Fibroblast of skin of scalp (primary cell): Measurements from ENCODE around the gene NEMP1.

Source experiments
- DNase-seq: peaks from one replicate; pipeline ENCODE4 v3.0.0-alpha.2; 2013

Gene NEMP1

DNA sequence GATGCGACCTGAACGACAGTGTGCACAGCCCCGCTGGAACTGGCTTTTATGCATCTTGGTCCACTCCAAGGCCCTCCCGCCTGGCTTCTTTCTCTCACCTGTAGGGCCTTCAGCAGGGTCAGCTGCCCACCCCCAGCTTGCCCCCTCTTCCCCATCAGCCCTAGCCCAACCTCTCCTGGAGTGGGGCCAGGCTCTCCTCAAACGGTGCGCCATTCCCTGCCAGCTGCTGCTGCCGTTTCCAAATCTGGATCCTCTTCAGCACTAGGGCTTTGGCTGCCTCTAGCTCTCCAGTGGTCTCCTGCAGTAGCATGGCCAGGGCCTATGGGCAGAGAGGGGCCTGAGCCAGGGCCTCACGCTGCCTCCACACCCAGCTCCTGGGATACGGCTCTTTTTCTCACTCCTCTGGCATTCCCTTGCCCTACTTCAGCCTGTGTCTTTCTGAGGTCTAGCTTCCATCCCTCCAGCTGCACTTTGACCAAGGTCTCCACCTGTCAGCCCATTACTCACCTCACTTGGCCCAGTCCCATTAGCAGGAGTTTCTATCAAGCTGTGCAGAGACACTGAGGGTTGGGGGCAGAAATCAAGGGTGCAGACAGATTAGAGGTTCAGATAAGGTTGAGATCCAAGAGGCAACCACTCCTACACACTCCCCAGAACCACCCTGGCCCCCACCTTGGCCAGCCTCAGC, 27.6 kb upstream of the NEMP1 start:
- DNase-seq = no peak

- DNase-seq = no peak
These were observed 26.6 kb upstream of the NEMP1 start for GRCh38 chr12:57105011-57105753.

- no peak for DNase-seq
These were observed 25.8 kb upstream of the NEMP1 start for GRCh38 chr12:57104292-57104910.

DNA sequence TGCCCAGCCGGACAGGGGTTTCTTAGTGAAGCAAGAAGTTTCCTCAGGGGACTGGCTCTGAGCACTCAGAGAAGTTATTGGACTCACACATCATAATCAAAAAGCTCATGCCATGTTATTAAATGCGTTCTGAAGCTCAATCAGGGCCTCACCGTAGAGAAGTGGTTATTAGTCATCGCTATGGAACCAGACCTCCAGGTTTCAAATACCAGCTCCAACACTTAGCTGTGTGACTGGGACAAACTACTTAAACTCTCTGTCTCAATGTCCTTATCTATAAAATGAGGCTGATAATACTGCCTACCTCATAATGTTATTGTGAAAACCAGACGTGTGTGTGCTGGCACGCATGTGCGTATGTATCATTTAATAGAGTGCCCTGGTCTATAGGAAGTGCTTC, 25.3 kb upstream of the NEMP1 start:
- DNase-seq = no peak

- DNase-seq = no peak
These were observed 23.5 kb upstream of the NEMP1 start for GRCh38 chr12:57101892-57102695.

GRCh38 chr12:57099766-57100165, 21.2 kb upstream of the NEMP1 start:
- no peak for DNase-seq

- no peak for DNase-seq
These were observed 20.6 kb upstream of the NEMP1 start for GRCh38 chr12:57099047-57099714.

DNA sequence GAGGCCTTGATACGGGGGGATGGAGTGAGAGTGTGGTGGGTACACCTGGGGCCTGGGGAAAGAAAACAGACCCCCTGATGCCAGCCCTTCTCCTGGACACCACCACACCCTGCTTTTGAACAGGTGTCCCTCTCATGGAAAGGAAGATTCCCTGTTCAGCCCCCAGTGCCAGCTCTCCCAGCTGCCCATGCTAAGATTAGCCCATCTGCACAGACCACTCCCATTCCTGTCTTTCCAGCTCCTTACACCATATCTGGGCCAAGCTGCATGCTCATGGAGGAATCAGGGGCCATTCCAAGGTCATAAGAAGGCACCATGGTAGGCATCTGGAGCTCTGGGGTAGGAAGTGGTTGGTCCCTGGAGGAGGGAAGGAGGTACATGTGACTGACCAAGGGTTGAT, 20.0 kb upstream of the NEMP1 start:
- DNase-seq = no peak

DNA sequence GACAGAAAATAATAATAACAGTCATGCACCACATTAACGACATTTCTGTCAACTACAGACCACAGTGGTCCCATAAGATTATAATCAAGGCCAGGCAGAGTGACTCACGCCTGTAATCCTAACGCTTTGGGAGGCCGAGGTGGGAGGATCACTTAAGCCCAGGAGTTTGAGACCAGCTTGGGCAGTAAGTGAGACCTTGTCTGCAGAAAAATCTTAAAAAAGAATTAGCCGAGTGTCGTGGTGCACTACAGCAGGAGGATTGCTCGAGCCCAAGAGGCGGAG, 18.9 kb upstream of the NEMP1 start:
- DNase-seq = no peak

- no peak for DNase-seq
These were observed 18.4 kb upstream of the NEMP1 start for GRCh38 chr12:57096748-57097553.

GRCh38 chr12:57096099-57096572, 17.5 kb upstream of the NEMP1 start:
- no peak for DNase-seq

- DNase-seq = no peak
These were observed 16.8 kb upstream of the NEMP1 start for GRCh38 chr12:57095440-57095839.

GRCh38 chr12:57094208-57095160, 15.9 kb upstream of the NEMP1 start:
- no peak for DNase-seq

- DNase-seq = peak; percentile 82
These were observed 15.0 kb upstream of the NEMP1 start for GRCh38 chr12:57093415-57094207.

DNA sequence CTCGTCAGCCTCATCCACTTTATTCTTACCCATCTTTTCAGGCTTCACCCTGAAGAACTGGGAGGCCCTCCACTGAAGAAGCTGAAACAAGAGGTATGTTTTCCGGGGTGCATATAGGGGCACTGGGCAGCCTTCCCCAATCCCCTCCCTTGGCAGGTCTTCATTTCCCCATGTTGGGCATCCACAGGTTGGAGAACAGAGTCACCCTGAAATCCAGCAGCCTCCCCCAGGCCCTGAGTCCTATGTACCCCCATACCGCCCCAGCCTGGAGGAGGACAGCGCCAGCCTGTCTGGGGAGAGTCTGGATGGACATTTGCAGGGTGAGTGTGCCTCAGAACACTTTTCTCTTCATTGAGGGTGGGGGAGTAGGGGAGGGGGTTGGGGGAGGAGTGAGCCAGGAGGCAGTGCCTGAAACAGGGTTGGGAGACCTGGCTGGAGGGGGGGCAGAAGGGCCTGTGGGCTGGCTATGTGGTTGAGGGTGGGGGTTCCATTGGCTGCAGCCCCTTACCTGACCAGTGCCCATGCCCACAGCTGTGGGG, 14.4 kb upstream of the NEMP1 start:
- DNase-seq = no peak

- DNase-seq = no peak
These were observed 13.9 kb upstream of the NEMP1 start for GRCh38 chr12:57092529-57092862.

- DNase-seq = no peak
These were observed 13.3 kb upstream of the NEMP1 start for GRCh38 chr12:57091638-57092528.

GRCh38 chr12:57090924-57091637, 12.5 kb upstream of the NEMP1 start:
- DNase-seq = no peak
